ENCODE data around the gene SFTPD. TPM values are rescaled to one million over a fixed set of nuclear protein-coding genes. Genes with fewer than 3 reads are reported as not detected.
A peak's percentile ranks its signal among the peaks of the same experiment; 100 is the strongest.

The SFTPD gene
- total and polyA plus RNA-seq, 8 donors: 1.5 to 5.9 (median 2.1) TPM

GRCh38 chr10:79930751-79931150, 18.2 kb downstream of the SFTPD start:
- H3K36me3 ChIP-seq: no peaks in the 10 kb centered on the region
- no peak for DNase-seq
- no peaks in the 10 kb centered on the region for H3K27me3 ChIP-seq
- H3K27ac ChIP-seq: no peak overlapping the region
- 39% methylated on average over 2 of the region's 2 CpGs for WGBS, 2 donors
- no peaks in the 10 kb centered on the region for H3K9me3 ChIP-seq
- FAIRE-seq: no peak
- H3K4me3 ChIP-seq: no peak overlapping the region
- no peaks in the 10 kb centered on the region for H3K4me1 ChIP-seq
- no peak for TF ChIP-seq CTCF (IDR thresholded peaks at IDR 0.05)
- ATAC-seq: no peak
- intact Hi-C loops (cut with DNase I): no loop called here

- H3K27me3 ChIP-seq: no peaks in the 10 kb centered on the region
- no peak overlapping the region for H3K4me3 ChIP-seq
- TF ChIP-seq CTCF (IDR thresholded peaks at IDR 0.05): no peak
- H3K4me1 ChIP-seq: no peaks in the 10 kb centered on the region
- no peaks in the 10 kb centered on the region for H3K9me3 ChIP-seq
- no peak for DNase-seq
- FAIRE-seq: no peak
- 51 to 61% methylated on average over 4 of the region's 4 CpGs for WGBS, 2 donors
- intact Hi-C loops (cut with DNase I): no loop called here
- no peak overlapping the region for H3K27ac ChIP-seq
- ATAC-seq: no peak
- no peaks in the 10 kb centered on the region for H3K36me3 ChIP-seq
These were observed 18.6 kb downstream of the SFTPD start for GRCh38 chr10:79930267-79930666.

GRCh38 chr10:79929409-79929904, 19.4 kb downstream of the SFTPD start:
- Histone ChIP-seq H3K4me1 (no peaks in the 10 kb centered on the region), H3K9me3 (no peaks in the 10 kb centered on the region), H3K4me3 (no peak overlapping the region), H3K27me3 (no peaks in the 10 kb centered on the region), H3K36me3 (no peaks in the 10 kb centered on the region), H3K27ac (no peak overlapping the region)
- TF ChIP-seq CTCF (IDR thresholded peaks at IDR 0.05): peak; percentile 76 to 92 (median 88)
- DNase-seq (peak; percentile 67 to 92 (median 86)), FAIRE-seq (no peak), ATAC-seq (peak; percentile 91 to 95 (median 94))
- WGBS, 2 donors: 10 to 13% methylated on average over 14 of the region's 14 CpGs
- intact Hi-C loops (cut with DNase I): loop anchor here in 1 of 3 donors (10.0 kb wide), 1 partner anchor 375 kb away; no protein-coding TSS in a partner anchor

- DNase-seq (no peak), FAIRE-seq (no peak), ATAC-seq (no peak)
- Histone ChIP-seq H3K27me3 (no peaks in the 10 kb centered on the region), H3K36me3 (no peaks in the 10 kb centered on the region), H3K4me3 (no peak overlapping the region), H3K9me3 (no peaks in the 10 kb centered on the region), H3K27ac (no peak overlapping the region), H3K4me1 (no peaks in the 10 kb centered on the region)
- no peak for TF ChIP-seq CTCF (IDR thresholded peaks at IDR 0.05)
- intact Hi-C loops (cut with DNase I): loop anchor here in 1 of 3 donors (10.0 kb wide), 1 partner anchor 373 kb away; no protein-coding TSS in a partner anchor
- WGBS, 2 donors: 84 to 90% methylated on average over 7 of the region's 7 CpGs
These were observed 20.8 kb downstream of the SFTPD start for GRCh38 chr10:79928028-79928583.
